C4-2B (cell line): Measurements from ENCODE around the gene FAM185A.
"Not testable (repeated sequence)": the region's sequence is repeated elsewhere in the genome, so short reads cannot be mapped to it uniquely, and the experiment has no call there.

Source experiments
- ZFX ChIP-seq: fragments of 450-650 bp; IDR thresholded peaks from 2 replicates; pipeline ENCODE4 v1.6.1; 2017
- TF ChIP-seq, protein P1 (sequence below): fragments of 450-650 bp; conservative IDR thresholded peaks from 2 replicates; pipeline ENCODE4 v1.5.1; 2017; ENCODE audit warnings: mild to moderate bottlenecking

DNA sequence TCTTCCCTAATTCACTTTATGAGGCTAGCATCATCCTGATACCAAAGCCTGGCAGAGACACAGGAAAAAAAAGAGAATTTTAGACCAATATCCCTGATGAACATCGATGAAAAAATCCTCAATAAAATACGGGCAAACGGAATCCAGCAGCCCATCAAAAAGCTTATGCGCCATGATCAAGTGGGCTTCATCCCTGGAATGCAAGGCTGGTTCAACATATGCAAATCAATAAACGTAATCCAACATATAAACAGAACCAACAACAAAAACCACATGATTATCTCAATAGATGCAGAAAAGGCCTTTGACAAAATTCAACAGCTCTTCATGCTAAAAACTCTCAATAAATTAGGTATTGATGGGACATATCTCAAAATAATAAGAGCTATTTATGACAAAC is 22.6 kb upstream of the FAM185A start:
- TF ChIP-seq, protein P1, sequence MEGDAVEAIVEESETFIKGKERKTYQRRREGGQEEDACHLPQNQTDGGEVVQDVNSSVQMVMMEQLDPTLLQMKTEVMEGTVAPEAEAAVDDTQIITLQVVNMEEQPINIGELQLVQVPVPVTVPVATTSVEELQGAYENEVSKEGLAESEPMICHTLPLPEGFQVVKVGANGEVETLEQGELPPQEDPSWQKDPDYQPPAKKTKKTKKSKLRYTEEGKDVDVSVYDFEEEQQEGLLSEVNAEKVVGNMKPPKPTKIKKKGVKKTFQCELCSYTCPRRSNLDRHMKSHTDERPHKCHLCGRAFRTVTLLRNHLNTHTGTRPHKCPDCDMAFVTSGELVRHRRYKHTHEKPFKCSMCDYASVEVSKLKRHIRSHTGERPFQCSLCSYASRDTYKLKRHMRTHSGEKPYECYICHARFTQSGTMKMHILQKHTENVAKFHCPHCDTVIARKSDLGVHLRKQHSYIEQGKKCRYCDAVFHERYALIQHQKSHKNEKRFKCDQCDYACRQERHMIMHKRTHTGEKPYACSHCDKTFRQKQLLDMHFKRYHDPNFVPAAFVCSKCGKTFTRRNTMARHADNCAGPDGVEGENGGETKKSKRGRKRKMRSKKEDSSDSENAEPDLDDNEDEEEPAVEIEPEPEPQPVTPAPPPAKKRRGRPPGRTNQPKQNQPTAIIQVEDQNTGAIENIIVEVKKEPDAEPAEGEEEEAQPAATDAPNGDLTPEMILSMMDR, result not testable (repeated sequence)
- not testable (repeated sequence) for TF ChIP-seq ZFX
